ENCODE data around the gene CENPX. TPM values are rescaled to one million over a fixed set of nuclear protein-coding genes. Genes with fewer than 3 reads are reported as not detected.

The CENPX gene
- total and polyA plus RNA-seq, 7 donors, result 78.4 to 273 (median 164) TPM

- no peak overlapping the region for H3K27ac ChIP-seq
- intact Hi-C loops (cut with DNase I), result no loop called here
- peaks cover 30 to 72% (median 33%) of the 10 kb centered on the region in 4 donors for H3K36me3 ChIP-seq
- no peak for DNase-seq
- WGBS, 2 donors, result 96% methylated on average over 28 of the region's 28 CpGs
- no peaks in the 10 kb centered on the region for H3K9me3 ChIP-seq
- H3K4me1 ChIP-seq, result peaks cover 0 to 38% (median 35%) of the 10 kb centered on the region in 4 donors
- TF ChIP-seq POLR2A (IDR thresholded peaks at IDR 0.05), result no peak
- TF ChIP-seq POLR2AphosphoS5 (IDR thresholded peaks at IDR 0.05), result no peak
- TF ChIP-seq EP300 (IDR thresholded peaks at IDR 0.05), result no peak
- TF ChIP-seq, protein P1, sequence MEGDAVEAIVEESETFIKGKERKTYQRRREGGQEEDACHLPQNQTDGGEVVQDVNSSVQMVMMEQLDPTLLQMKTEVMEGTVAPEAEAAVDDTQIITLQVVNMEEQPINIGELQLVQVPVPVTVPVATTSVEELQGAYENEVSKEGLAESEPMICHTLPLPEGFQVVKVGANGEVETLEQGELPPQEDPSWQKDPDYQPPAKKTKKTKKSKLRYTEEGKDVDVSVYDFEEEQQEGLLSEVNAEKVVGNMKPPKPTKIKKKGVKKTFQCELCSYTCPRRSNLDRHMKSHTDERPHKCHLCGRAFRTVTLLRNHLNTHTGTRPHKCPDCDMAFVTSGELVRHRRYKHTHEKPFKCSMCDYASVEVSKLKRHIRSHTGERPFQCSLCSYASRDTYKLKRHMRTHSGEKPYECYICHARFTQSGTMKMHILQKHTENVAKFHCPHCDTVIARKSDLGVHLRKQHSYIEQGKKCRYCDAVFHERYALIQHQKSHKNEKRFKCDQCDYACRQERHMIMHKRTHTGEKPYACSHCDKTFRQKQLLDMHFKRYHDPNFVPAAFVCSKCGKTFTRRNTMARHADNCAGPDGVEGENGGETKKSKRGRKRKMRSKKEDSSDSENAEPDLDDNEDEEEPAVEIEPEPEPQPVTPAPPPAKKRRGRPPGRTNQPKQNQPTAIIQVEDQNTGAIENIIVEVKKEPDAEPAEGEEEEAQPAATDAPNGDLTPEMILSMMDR (IDR thresholded peaks at IDR 0.05), result no peak
- H3K27me3 ChIP-seq, result no peaks in the 10 kb centered on the region
- no peak overlapping the region for H3K4me3 ChIP-seq
Observed at GRCh38 chr17:82053556-82054263, 31.0 kb upstream of the CENPX start.

DNA sequence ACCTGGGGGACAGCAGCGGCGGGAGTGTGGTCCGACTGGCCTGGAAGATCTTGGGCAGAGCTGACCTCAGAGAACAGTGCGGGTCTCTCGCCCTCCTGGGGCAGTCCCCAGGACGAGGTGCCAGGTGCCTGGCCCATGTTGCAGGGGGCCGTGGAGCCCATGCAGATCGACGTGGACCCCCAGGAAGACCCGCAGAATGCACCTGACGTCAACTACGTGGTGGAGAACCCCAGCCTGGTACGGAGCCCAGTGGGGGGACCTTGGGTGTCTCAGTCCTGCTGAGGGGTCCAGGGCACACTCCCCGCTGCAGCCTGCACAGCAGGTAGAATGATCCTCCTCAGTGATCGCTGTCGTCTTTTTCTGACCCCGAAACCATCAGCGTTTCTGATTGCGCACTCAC lies 30.5 kb upstream of the CENPX start:
- DNase-seq, result no peak
- intact Hi-C loops (cut with DNase I), result no loop called here
- H3K27ac ChIP-seq, result no peak overlapping the region
- no peaks in the 10 kb centered on the region for H3K9me3 ChIP-seq
- WGBS, 2 donors, result 91 to 92% methylated on average over 19 of the region's 19 CpGs
- H3K4me3 ChIP-seq, result peak overlapping the region in 2 of 4 donors; percentile 83 to 89
- no peak for TF ChIP-seq POLR2AphosphoS5 (IDR thresholded peaks at IDR 0.05)
- H3K27me3 ChIP-seq, result no peaks in the 10 kb centered on the region
- H3K36me3 ChIP-seq, result peaks cover 26 to 72% (median 35%) of the 10 kb centered on the region in 4 donors
- H3K4me1 ChIP-seq, result peaks cover 0 to 38% (median 35%) of the 10 kb centered on the region in 4 donors

- H3K27ac ChIP-seq, result peak overlapping the region in 3 of 4 donors; percentile 66 to 84 (median 77)
- H3K4me1 ChIP-seq, result peaks cover 0 to 38% (median 35%) of the 10 kb centered on the region in 4 donors
- DNase-seq, result no peak
- peak overlapping the region; percentile 61 to 90 (median 86) for H3K4me3 ChIP-seq
- H3K36me3 ChIP-seq, result peaks cover 25 to 72% (median 34%) of the 10 kb centered on the region in 4 donors
- TF ChIP-seq POLR2A (IDR thresholded peaks at IDR 0.05) (no peak), POLR2AphosphoS5 (IDR thresholded peaks at IDR 0.05) (no peak), EP300 (IDR thresholded peaks at IDR 0.05) (no peak)
- TF ChIP-seq, protein P1 (IDR thresholded peaks at IDR 0.05), result no peak
- intact Hi-C loops (cut with DNase I), result no loop called here
- no peaks in the 10 kb centered on the region for H3K9me3 ChIP-seq
- 14 to 29% methylated on average over 19 of the region's 19 CpGs for WGBS, 2 donors
- no peaks in the 10 kb centered on the region for H3K27me3 ChIP-seq
Observed at GRCh38 chr17:82052638-82053059, 30.0 kb upstream of the CENPX start.

DNA sequence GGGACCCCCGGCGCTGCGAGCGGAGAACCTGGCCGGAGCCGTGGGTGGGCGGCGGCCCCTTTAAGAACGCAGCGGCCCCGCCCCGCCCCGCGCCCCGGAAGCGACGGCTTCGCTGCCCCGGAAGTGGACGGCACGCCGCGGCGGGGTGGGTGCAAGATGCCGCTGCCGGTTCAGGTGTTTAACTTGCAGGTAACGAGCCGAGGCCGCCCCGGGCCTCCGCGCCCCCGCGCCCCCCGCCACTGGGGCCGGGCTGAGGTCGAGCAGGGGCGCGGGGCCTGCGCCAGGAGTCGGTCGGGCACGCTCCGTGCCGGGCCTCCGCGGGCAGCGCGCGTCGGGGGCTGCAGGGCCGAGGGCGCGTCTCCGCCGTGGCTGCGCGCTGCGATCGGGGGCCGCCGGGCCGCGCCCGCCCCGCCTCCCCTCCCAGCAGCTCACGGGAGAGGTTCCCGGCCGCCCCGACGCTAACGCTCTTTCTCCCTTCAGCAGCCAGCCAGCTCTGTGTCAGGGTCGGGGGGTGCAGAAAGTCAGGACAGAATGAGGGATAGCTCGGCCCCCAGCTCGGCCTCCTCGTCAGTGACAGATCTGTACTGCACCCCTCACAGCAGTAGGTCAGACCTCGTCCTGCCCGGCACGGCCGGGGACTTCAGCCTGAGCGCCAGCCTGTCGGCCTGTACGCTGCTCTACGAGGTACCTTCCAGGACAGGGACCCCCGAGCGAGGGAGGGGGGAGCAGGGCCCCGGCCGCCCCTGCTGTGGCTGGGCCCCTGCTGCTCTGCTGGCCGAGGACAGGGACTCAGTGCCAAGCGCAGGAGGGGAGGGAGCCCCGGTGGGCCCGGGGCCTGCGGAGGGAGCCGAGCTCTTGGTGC lies 29.3 kb upstream of the CENPX start, which contains the start of the genes GPS1 and RFNG:
TSS of gene GPS1 (plus strand) at position 123 of the 862 bp plus-strand sequence. CDS start at position 157, 34 bp downstream.
TSS of gene RFNG (minus strand) at position 36 of the 862 bp plus-strand sequence. CDS start 45 bp downstream, outside the sequence.
- DNase-seq, result peak; percentile 84
- H3K36me3 ChIP-seq, result peaks cover 24 to 72% (median 29%) of the 10 kb centered on the region in 4 donors
- intact Hi-C loops (cut with DNase I), result no loop called here
- H3K27me3 ChIP-seq, result no peaks in the 10 kb centered on the region
- H3K27ac ChIP-seq, result peak within 1 kb of the TSS; percentile 55 to 84 (median 72)
- TF ChIP-seq POLR2AphosphoS5 (IDR thresholded peaks at IDR 0.05), result peak; percentile 22 to 83 (median 62)
- no peak for TF ChIP-seq POLR2A (IDR thresholded peaks at IDR 0.05)
- peaks cover 0 to 38% (median 35%) of the 10 kb centered on the region in 4 donors for H3K4me1 ChIP-seq
- H3K9me3 ChIP-seq, result no peaks in the 10 kb centered on the region
- peak within 1 kb of the TSS; percentile 61 to 90 (median 86) for H3K4me3 ChIP-seq
- WGBS, 2 donors, result 1% methylated on average over 94 of the region's 94 CpGs

GRCh38 chr17:82050761-82051641 lies 28.3 kb upstream of the CENPX start:
- no peak for TF ChIP-seq EP300 (IDR thresholded peaks at IDR 0.05)
- no peak for TF ChIP-seq POLR2AphosphoS5 (IDR thresholded peaks at IDR 0.05)
- TF ChIP-seq, protein P1 (IDR thresholded peaks at IDR 0.05), result no peak
- TF ChIP-seq POLR2A (IDR thresholded peaks at IDR 0.05), result no peak
- intact Hi-C loops (cut with DNase I), result no loop called here
- peaks cover 0 to 38% (median 35%) of the 10 kb centered on the region in 4 donors for H3K4me1 ChIP-seq
- no peak for DNase-seq
- H3K27me3 ChIP-seq, result no peaks in the 10 kb centered on the region
- no peaks in the 10 kb centered on the region for H3K9me3 ChIP-seq
- H3K4me3 ChIP-seq, result peak overlapping the region; percentile 54 to 90 (median 86)
- H3K27ac ChIP-seq, result peak overlapping the region; percentile 46 to 84 (median 72)
- WGBS, 2 donors, result 17 to 19% methylated on average over 79 of the region's 79 CpGs
- H3K36me3 ChIP-seq, result peaks cover 16 to 65% (median 21%) of the 10 kb centered on the region in 4 donors
